ENCODE measurements around the gene NUBPL.

The NUBPL gene

DNA sequence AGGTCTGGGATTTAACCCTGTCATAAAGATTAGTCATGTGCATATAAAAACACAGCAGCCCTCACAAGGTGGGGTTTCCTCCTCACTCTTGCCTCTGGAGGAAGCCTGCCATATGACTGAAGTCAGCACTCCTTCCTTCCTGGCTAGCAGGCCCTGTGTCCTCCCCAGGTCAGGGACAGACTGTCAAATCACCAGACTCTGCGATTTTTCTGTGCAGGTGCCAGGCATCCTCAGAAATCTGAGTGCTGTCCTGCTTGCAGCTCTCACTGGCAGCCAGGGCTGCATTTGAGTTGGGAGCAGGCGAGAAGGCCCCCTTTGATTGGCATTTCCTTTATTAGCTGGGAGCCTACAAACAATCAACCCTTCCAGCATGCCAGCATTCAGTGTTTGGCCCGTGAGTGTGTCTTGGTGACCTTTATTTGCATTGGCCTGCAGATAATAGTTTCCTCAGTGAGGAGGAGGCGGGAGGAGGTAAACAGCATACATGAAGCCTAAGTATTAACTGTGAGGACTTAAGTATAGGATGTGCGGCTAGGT is 332.1 kb downstream of the NUBPL start:
- no peak overlapping the region for H3K9ac ChIP-seq (ENCODE audit: low read depth, low read length, poor library complexity, severe bottlenecking)
- H3K4me3 ChIP-seq (ENCODE audit: low read length, poor library complexity, severe bottlenecking): no peak overlapping the region
- H3K4me2 ChIP-seq (ENCODE audit: low read depth, low read length, poor library complexity, severe bottlenecking): peak overlapping the region; percentile 30
- H3K4me1 ChIP-seq (ENCODE audit: insufficient read depth, low read length, poor library complexity, severe bottlenecking): peaks cover 26% of the 10 kb centered on the region
- no peaks in the 10 kb centered on the region for H3K9me3 ChIP-seq (ENCODE audit: insufficient read depth, low read depth, low read length)
- H4K20me1 ChIP-seq (ENCODE audit: insufficient read depth, low read length, poor library complexity, severe bottlenecking): no peaks in the 10 kb centered on the region
- no peaks in the 10 kb centered on the region for H3F3A ChIP-seq (ENCODE audit: low read depth)
- no peaks in the 10 kb centered on the region for H3K27me3 ChIP-seq (ENCODE audit: insufficient read depth, low read length, poor library complexity, severe bottlenecking)
- TF ChIP-seq CTCF (conservative IDR thresholded peaks at IDR 0.05; ENCODE audit: low read length): no peak
- no peak for TF ChIP-seq EZH2phosphoT487 (IDR thresholded peaks at IDR 0.05; ENCODE audit: borderline replicate concordance)
- H3K79me2 ChIP-seq (ENCODE audit: insufficient read depth, low read length): no peaks in the 10 kb centered on the region
- peak overlapping the region; percentile 31; the same call in 1 of the 2 replicates for H2AFZ ChIP-seq (ENCODE audit: low read length)
- no peaks in the 10 kb centered on the region for H3K9me2 ChIP-seq (replicated peaks; ENCODE audit: low read depth, low read length)
- no peaks in the 10 kb centered on the region for H3K36me3 ChIP-seq (ENCODE audit: insufficient read depth, low read length)

DNA sequence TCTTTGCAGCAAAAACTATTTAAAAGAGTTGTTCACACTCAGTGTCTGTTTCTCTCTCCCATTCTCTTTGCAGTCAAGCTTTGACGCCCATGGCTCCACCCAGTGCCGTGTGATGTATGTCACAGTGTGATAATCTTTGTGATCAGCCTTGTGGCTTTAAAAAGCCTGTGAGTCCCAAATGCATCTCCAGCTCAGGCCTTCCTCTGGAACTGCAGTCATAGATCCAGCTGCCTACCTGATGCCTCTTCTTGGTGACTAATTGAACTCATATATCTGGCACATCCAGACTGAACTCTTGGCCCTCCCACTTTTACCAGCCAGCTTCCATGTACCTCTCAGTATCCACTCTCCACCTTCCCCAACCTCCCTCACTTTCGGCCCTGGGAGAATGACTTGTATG is 333.1 kb downstream of the NUBPL start:
- no peaks in the 10 kb centered on the region for H3F3A ChIP-seq (ENCODE audit: low read depth)
- no peak overlapping the region for H2AFZ ChIP-seq (ENCODE audit: low read length)
- H3K4me2 ChIP-seq (ENCODE audit: low read depth, low read length, poor library complexity, severe bottlenecking): peak overlapping the region; percentile 30

GRCh38 chr14:31895206-31895605 is 334.0 kb downstream of the NUBPL start:
- H3K4me2 ChIP-seq (ENCODE audit: low read depth, low read length, poor library complexity, severe bottlenecking): no peak overlapping the region
- no peaks in the 10 kb centered on the region for H3K79me2 ChIP-seq (ENCODE audit: insufficient read depth, low read length)
- peaks cover 26% of the 10 kb centered on the region for H3K4me1 ChIP-seq (ENCODE audit: insufficient read depth, low read length, poor library complexity, severe bottlenecking)
- no peak overlapping the region for H3K4me3 ChIP-seq (ENCODE audit: low read length, poor library complexity, severe bottlenecking)
- no peaks in the 10 kb centered on the region for H4K20me1 ChIP-seq (ENCODE audit: insufficient read depth, low read length, poor library complexity, severe bottlenecking)
- TF ChIP-seq CTCF (conservative IDR thresholded peaks at IDR 0.05; ENCODE audit: low read length) (no peak), EZH2phosphoT487 (IDR thresholded peaks at IDR 0.05; ENCODE audit: borderline replicate concordance) (no peak)
- H3K27me3 ChIP-seq (ENCODE audit: insufficient read depth, low read length, poor library complexity, severe bottlenecking): no peaks in the 10 kb centered on the region
- H3K9ac ChIP-seq (ENCODE audit: low read depth, low read length, poor library complexity, severe bottlenecking): no peak overlapping the region
- H3K36me3 ChIP-seq (ENCODE audit: insufficient read depth, low read length): no peaks in the 10 kb centered on the region
- H2AFZ ChIP-seq (ENCODE audit: low read length): no peak overlapping the region
- H3K9me3 ChIP-seq (ENCODE audit: insufficient read depth, low read depth, low read length): no peaks in the 10 kb centered on the region
- no peaks in the 10 kb centered on the region for H3K9me2 ChIP-seq (replicated peaks; ENCODE audit: low read depth, low read length)
- H3F3A ChIP-seq (ENCODE audit: low read depth): no peaks in the 10 kb centered on the region

More for the DNA sequence above, 333.1 kb downstream of the NUBPL start:
- Histone ChIP-seq H3K9ac (ENCODE audit: low read depth, low read length, poor library complexity, severe bottlenecking) (no peak overlapping the region), H3K4me1 (ENCODE audit: insufficient read depth, low read length, poor library complexity, severe bottlenecking) (peaks cover 26% of the 10 kb centered on the region), H4K20me1 (ENCODE audit: insufficient read depth, low read length, poor library complexity, severe bottlenecking) (no peaks in the 10 kb centered on the region), H3K27me3 (ENCODE audit: insufficient read depth, low read length, poor library complexity, severe bottlenecking) (no peaks in the 10 kb centered on the region), H3K79me2 (ENCODE audit: insufficient read depth, low read length) (no peaks in the 10 kb centered on the region), H3K9me3 (ENCODE audit: insufficient read depth, low read depth, low read length) (no peaks in the 10 kb centered on the region), H3K9me2 (replicated peaks; ENCODE audit: low read depth, low read length) (no peaks in the 10 kb centered on the region), H3K36me3 (ENCODE audit: insufficient read depth, low read length) (no peaks in the 10 kb centered on the region), H3K4me3 (ENCODE audit: low read length, poor library complexity, severe bottlenecking) (no peak overlapping the region)
- no peak for TF ChIP-seq EZH2phosphoT487 (IDR thresholded peaks at IDR 0.05; ENCODE audit: borderline replicate concordance)
- no peak for TF ChIP-seq CTCF (conservative IDR thresholded peaks at IDR 0.05; ENCODE audit: low read length)
